ENCODE measurements around the gene TDRD9. TPM values are rescaled to one million over a fixed set of nuclear protein-coding genes. Genes with fewer than 3 reads are reported as not detected.

TDRD9 gene
- polyA plus RNA-seq, 4 donors, result 1.0 to 4.0 (median 2.5) TPM

DNA sequence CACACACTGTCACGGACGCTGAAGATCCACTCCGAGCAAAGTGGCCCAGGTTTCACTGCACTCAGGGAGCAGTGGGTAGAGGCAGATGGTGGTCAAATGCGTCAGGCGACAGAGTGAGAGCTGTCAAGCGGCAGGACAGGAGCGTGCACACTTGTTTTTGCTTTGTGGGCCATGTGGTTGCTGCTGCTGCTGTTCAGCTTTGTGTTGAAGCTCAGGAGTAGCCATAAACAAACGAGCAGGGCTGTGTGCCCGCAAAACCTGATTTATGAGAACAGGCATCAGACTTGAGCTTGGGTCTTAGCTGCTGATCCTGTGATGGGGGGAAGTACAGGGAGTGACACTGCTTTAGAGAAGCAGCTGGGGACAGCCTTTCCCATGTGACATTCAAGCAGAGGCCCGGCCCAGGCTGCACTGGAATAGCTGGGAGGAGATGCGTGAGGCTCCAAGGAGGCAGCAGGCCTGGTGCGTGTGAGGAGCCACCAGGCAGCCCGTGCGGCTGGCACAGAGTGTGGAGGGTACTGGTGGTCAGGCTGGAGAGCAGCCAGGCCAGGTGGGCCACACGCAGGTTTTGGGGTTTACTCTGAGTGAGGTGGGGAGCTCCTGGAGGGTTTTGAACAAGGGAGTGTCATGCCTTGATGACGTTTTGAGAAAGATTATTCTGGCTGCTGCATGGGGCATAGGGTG lies 126.1 kb downstream of the TDRD9 start:
- DNase-seq (ENCODE audit: low read depth in 4 of 4, low spot score in 3 of 4), result no peak

DNA sequence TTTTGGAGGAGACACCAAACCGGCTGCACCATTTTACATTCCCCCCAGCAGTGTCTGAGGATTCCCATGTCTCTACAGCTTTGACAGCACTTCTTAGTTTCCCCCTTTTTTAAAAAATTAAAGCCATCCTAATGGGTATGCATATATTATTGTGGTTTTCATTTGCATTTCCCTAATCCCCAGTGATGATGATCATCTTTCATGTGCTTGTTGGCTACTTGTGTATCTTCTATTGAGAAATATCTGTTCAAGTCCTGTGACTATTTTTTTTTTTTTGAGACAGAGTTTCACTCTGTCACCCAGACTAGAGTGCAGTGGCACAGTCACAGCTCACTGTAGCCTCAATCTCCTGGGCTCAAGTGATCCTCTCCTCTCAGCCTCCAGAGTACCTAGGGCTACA lies 134.0 kb downstream of the TDRD9 start:
- DNase-seq (ENCODE audit: low read depth in 4 of 4, low spot score in 3 of 4), result no peak

DNA sequence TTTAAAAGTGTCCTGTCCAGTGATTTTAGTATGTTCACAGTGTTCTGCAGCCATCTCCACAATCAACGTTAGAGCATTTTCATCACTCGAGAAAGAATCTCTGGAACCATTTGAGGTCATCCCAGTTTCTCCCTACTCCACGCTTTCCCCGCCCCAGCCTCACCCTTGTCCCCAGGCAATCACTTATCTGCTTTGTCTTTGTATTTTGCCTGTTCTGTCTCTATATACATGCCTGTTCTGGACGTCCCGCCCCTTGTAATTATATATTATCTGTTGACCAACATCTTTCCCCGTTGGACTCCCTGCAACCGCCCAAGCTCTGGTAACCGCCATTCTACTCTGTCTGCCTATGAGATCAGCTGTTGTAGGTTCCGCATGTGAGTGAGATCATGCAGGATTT lies 135.7 kb downstream of the TDRD9 start:
- DNase-seq (ENCODE audit: low read depth in 4 of 4, low spot score in 3 of 4), result no peak

DNA sequence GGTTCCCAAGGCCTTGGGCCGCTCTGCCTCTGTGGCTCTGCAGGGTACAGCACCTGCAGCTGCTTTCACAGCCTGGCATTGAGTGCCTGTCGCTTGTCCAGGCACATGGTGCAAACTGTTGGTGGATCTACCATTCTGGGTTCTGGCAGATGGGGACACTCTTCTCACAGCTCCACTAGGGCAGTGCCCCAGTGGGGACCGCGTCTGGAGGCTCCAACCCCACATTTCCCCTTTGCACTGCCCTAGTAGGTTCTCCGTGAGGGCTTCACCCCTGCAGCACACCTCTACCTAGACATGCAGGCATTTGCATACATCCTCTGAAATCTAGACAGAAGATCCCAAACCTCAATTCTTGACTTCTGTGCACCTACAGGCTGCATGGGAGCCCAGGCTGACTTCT lies 138.0 kb downstream of the TDRD9 start:
- DNase-seq (ENCODE audit: low read depth in 4 of 4, low spot score in 3 of 4), result no peak

DNA sequence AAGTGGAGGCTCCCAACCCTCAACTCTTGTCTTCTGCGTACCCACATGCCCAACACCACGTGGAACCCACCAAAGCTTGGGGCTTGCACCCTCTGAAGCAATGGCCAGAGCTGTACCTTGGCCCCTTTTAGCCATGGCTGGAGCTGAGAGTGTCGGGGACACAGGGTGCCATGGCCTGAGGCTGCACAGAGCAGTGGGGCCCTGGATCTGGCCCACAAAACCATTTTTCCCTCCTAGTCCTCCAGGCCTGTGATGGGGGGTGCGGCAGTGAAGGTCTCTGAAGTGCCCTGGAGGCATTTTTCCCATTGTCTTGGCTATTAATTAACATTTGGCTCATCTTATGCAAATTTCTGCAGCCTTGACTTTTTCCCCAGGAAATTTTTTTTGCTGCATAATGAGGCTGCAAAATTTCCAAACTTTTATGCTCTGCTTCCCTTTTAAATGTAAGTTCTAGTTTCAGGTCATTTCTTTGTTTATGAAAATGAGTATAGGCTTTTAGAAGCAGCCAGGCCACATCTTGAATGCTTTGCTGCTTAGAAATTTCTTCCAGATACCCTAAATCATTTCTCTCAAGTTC lies 138.6 kb downstream of the TDRD9 start:
- no peak for DNase-seq (ENCODE audit: low read depth in 4 of 4, low spot score in 3 of 4)

DNA sequence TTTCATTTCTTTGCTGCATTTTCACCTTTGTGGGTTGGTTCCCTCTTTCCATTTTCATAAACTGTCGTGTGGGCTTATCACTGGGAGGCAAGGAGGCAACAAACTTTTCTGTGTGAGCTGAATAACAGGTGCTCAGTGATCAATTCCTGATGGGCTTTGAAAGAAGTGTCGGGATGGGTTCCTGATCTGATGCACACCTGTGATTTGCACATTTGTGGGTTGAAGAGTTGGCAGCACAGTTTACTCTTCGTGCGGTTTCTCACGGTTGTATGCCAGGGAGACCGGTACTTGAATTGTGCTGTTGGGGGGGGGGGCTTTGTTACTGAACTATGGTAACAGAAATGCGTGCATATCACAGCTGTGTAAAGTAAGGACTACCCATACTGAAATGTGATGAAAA lies 141.3 kb downstream of the TDRD9 start:
- no peak for DNase-seq (ENCODE audit: low read depth in 4 of 4, low spot score in 3 of 4)

DNA sequence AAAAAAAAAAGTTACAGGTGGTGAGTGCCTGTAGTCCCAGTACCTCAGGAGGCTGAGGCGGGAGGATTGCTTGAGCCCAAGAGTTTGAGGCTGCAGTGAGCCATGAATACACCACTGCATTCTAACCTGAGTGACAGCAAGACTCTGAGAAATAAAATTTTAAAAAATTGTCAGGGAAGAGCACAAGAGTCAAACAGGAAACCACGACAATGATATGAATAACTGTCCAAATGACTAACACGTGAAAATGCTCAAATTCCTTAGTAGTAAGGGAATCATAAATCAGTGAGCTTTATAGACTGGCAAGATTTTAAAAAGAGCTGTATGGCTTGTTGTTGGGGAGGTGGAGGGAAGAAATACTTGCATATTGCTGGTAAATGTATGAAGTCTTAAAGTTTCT lies 144.3 kb downstream of the TDRD9 start:
- DNase-seq (ENCODE audit: low read depth in 4 of 4, low spot score in 3 of 4), result no peak

DNA sequence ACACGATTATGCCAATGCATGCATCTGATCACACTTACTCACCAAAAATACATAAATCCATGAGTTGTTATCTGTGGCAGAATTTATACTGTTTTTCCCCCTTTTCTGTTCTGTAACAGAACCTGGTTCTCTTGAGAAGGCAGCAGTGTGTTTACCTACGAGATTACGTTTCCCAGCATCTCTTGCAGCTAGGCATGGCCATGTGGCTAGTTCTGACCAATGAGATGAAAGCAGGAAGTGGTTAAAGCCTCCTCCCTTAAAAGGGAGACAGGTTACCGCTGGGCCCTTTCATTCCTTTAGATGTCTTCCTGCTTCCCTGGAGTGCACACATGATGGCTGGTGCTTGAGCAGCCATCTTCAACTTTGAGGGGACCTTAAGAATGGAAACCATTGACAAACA lies 145.5 kb downstream of the TDRD9 start:
- no peak for DNase-seq (ENCODE audit: low read depth in 4 of 4, low spot score in 3 of 4)

DNA sequence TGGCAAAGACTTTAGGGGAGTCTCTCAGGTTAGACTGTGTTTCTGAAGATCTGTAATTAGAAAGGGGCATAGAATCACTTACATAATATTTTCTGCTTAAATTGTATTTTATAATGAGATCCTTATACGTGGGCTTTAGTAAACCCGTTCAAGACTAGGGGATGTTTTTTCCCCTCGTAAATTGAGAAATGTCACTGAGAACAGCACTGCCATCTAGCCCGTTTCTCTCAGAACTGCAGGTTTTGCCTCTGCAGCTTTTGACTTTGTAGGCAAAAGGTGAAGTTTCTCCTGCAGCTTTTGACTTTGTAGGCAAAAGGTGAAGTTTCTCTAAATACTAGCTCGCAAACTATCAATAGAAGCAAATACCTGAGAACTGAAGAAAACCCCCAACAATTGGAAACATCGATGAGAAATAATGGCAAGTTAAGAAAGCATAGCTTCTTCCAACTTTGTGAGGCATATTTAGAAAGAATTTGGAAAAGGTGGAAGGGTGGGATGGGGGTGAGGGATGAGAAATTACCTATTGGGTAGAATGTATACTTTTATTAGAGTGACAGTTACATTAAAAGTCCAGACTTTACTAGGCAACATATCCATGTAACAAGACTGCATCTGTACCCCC lies 147.4 kb downstream of the TDRD9 start:
- DNase-seq (ENCODE audit: low read depth in 4 of 4, low spot score in 3 of 4), result no peak

DNA sequence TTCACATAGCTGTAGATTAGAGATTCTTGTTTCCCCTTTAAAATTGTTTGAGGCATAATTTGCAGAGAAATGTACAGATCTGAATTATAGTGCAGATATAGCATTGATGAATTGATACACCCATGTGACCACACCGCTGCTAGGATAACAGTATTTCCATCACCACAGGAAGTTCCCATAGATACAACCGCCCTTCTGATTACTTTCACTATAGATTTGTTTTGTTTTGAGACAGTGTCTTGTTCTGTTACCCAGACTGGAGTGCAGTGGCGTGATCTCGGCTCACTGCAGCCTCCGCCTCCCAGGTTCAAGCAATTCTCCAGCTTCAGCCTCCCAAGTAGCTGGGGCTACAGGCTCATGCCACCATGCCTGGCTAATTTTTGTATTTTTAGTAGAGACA lies 148.5 kb downstream of the TDRD9 start:
- DNase-seq (ENCODE audit: low read depth in 4 of 4, low spot score in 3 of 4), result no peak

DNA sequence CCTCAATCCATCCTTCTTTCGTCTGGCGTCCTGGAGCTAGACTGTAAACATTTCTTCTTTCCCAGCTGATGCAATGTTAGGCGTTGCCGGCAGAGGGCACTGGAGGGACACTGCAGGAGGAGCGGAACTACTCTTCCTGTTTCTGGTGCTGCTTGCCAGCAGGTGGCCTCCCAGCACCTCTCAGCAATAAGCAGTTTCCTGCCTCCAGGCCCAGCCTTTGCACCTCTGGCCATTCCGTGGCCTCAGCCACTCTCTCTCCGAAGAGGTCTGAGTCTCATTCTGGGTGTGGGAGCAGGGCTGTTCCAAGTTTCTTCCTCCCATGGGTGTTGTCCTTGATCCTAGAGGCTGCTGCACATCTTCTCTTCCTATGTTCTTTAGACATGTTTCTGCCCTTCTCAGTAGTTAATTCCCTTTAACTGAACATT lies 149.8 kb downstream of the TDRD9 start:
- peak; percentile 68 to 79 (median 78) for DNase-seq (ENCODE audit: low read depth in 4 of 4, low spot score in 3 of 4)

DNA sequence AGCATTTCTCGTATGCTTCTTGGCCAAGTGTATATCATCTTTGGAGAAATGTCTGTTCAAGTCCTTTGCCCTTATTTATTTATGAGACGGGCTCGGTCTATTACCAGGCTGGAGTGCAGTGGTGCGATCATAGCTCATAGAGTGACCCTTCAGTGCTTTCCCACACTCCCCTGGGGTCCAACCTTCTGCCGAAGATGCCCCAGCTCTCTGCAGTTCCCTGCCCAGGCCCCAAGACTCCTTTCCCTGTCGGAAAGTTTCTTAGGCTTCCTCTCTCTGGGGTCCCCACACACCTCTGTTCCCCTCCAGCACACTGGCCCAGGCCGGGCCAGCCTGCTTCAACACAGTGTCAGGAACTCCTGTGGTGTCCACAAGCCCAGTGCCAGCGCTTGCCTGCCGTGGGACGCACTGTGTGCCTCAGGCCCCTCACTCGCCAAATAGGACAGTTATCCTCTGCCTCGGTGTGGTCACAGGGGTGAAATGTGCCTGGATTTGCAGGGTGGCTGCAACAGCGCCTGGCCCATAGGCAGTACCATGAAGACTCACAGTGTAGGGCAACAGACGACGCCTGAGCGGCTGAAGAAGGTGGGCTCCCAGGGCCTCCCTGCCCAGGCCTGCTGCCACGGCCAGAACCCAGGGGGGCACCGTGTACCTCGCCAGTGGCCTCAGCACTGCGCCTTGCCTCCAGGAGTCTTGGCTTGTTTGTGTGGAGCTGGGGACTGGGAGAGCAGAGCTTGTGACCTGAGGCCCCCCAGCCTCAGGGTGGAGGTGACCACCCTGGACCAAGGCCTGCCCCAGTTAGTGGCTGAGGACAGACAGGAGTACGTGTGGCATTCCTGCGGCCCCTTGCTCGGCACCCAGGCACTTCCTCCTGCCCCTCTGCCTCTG lies 152.4 kb downstream of the TDRD9 start:
- DNase-seq (ENCODE audit: low read depth in 4 of 4, low spot score in 3 of 4), result no peak

DNA sequence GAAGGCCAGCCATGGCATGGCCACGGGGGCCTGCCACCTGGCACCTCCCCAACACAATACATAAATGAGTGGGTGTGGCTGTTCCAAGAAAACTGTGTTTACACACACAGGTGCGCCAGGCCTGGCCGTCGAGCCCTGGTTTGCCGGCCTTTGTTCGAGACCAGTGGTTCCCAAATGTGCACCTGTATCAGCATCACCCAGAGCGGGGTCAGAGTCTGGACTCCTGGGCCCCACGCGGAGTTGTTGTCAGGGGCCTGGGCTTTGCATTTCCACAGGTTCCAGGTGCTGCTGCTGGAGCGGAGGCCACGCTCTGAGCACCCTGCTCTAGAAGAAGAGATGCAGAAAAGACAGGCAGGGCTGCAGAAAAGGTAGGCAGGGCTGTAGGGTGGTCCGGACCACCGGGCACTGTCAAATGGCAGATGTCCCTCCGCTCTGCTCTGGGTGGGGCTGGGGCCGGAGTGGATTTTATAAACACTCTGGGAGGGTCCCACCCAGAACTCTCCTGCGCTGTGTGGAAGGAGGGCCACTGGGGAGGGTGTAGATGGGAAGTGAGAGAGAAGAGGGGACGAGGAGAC lies 153.1 kb downstream of the TDRD9 start:
- DNase-seq (ENCODE audit: low read depth in 4 of 4, low spot score in 3 of 4), result no peak

DNA sequence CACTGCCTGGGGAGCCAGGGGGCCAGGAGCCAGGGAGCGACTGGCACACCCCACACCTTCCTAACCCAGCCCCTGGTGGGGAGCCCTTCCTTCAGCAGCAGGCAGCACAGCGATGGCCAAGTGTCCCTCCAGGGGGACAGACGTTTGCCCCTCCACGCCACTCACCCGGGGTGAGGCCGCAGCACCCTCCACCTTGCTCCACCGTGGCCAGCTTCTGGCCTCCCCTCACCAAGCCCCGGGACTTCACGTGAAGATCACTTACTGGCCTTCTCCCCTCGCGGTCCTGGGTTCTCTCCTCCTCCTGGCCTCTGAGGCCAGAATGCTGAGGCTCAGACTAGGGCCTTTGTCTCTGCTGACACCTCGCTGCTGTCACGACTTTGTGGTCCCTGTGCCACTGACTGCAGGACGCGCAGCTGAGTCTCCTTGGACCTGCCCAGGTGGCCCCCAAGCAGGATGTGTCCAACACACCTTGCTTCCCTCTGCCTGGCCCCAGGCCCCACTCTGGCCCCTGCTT lies 153.8 kb downstream of the TDRD9 start:
- no peak for DNase-seq (ENCODE audit: low read depth in 4 of 4, low spot score in 3 of 4)

DNA sequence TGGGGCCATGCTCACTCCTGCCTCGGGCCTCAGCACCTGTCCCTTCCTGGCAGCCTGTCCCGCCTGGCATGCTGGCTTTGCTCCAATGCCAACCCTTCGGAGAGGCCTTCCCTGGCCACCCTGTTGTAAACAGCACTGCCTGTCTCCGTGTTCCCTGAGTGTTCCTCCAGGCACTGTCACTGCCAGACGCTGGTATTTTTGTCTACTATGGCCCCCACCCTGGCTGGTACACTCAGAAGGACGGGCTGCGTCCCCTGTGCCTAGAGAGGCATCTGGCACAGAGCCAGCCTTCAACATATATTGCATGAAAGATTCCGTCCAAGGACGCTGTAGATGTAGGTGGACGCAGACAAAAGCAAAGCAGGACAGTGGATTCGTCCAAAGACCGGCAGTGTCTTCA lies 154.6 kb downstream of the TDRD9 start:
- DNase-seq (ENCODE audit: low read depth in 4 of 4, low spot score in 3 of 4), result no peak

DNA sequence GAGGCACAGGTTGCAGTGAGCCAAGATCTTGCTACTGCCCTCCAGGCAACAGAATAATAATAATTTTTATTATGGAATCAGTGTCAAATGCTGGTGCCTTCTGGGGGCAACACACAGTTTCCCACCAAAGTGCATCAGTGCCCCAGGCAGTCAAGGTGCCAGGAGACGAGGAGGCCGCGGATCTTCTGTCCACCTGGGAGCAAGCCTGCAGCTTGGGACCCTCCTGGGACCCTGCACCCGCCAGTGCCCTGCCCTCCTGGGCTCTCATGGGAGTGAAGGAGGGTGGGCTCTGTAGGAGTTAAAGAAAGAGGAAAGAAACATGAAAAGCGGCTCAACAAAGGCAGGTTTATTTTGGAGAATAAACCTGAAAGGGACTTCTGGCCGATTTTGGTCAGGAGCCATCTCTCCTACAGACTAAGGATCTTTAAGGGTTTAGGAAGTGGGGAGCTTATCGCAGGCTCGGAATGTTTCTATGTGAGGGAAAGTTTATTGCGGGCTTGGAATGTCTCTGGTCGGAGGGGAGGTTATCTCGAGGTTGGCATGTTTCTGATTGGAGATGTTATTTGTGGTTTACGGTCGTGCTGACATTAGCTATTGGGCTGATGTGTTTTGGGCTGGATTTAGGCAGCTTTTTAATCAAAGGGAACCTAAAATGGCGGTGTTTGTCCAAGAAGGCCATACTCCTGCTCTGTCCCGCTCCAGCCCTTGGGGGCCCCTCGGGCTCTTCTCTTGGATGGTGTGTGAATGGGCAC lies 156.2 kb downstream of the TDRD9 start:
- no peak for DNase-seq (ENCODE audit: low read depth in 4 of 4, low spot score in 3 of 4)

DNA sequence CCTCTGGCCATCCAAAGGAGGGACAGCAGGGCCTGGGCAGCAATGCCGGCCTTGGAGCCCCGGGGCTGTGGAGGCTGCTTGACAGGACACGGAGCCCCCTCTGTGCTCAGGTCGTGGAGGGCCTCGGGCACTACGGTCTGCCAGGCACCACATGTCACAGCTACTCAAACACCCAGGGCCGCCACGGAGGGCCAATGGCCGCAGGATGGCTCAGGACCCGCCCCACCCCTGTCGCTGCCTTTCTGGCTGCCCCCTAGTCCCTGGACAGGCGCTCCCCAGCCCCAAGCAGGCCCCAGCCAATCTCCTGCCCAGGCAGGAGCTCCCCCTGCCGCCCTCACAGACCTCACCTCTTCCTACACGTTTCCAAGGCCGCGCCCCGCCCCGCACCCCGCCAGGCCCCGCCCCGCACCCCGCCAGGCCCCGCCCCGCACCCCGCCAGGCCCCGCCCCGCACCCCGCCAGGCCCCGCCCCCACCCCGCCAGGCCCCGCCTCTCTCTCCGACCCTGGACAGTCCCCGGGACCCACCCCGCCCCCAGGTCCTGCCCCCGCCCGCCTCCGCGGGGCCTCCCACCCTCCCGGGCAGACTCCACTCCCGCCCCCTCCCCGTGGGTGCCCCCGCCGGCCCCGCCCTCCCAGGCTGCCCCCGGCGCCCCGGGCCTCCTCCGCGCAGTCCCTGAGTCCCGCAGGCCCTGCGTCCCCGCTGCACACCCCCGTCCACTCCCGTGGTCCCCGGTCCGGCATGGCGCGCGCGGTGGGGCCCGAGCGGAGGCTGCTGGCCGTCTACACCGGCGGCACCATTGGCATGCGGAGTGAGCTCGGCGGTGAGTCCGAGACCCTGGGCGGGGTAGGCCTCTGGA lies 157.0 kb downstream of the TDRD9 start, which contains the start of gene ASPG:
TSS of gene ASPG (plus strand) at position 669 of the 857 bp plus-strand sequence. CDS start at position 740, 71 bp downstream.
- no peak for DNase-seq (ENCODE audit: low read depth in 4 of 4, low spot score in 3 of 4)

DNA sequence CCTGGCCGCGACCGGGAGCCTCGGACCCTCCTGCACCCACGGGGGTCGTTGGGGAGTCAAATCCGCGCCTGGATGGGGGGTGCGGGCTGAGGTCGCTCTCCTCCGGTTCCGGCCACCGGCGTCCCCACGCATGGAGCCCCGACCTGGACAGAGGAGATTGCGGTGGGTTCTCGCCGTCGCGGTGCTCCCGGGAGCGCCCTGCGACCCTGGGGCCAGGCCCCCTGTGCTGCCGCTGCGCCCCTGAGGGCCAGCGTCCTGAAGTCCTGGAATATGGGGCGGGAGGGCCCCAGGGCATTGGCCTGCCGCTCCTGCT lies 157.6 kb downstream of the TDRD9 start:
- no peak for DNase-seq (ENCODE audit: low read depth in 4 of 4, low spot score in 3 of 4)

DNA sequence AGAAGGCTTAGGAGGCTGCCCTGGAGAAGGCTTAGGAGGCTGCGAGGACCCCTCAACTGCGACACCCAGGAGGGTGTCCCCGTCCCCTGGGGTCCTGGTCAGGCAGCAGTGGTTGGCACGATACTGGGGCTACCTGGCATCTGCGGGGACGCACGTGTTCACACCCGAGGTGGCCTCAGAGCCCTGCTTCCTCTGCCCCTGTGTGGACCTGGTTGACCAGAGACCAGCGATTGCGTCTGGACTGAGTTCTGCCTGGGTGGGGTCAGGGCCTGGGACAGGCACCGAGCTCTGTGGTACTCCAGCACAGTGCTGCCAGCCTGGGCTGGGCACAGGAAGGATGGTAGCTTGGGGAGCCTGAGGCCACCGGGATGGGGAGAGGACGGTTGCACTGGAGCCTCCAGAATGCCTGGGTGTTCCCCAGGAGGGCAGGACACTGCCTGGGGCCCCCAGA lies 158.0 kb downstream of the TDRD9 start:
- DNase-seq (ENCODE audit: low read depth in 4 of 4, low spot score in 3 of 4), result no peak

All from left renal pelvis (tissue), 4 donors.